ENCODE data around the gene UBE2R2.

Gene UBE2R2

DNA sequence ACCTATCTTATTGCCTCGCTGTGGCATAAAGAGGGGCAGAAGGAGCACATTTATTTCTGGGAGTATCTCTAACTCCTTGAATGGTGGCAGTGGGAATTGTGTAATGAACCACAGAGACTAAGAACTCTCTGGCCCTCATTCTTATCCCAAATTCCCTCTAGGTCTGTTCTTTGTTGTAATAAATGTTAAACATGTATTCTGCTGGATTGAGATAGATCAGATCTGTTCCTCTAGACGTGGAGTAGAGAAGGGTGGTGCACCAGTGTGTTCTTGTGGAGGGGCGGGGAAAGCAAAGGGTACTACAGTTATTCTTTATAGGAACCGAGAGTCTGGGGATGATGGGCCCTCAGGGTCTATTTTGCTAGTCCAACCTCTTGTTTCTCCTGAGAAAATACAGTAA is 90.4 kb downstream of the UBE2R2 start:
- no peak for TF ChIP-seq TAF1 (IDR thresholded peaks at IDR 0.05; ENCODE audit: borderline replicate concordance, insufficient read depth, low read length)
- TF ChIP-seq POLR2AphosphoS5 (IDR thresholded peaks at IDR 0.05; ENCODE audit: low read depth, low read length), result no peak
- no peak for TF ChIP-seq SIN3A (IDR thresholded peaks at IDR 0.05; ENCODE audit: borderline replicate concordance, insufficient read depth, low read length)
- no peak for TF ChIP-seq FOXP2 (optimal IDR thresholded peaks at IDR 0.05; ENCODE audit: borderline replicate concordance, extremely low read depth, extremely low read length, insufficient read depth)

GRCh38 chr9:33908114-33908513 is 91.2 kb downstream of the UBE2R2 start:
- TF ChIP-seq REST (IDR thresholded peaks at IDR 0.05; ENCODE audit: insufficient read depth in 1 of 2, low read depth in 2 of 2, low read length in 2 of 2), result no peak
- no peak for TF ChIP-seq POLR2AphosphoS5 (IDR thresholded peaks at IDR 0.05; ENCODE audit: low read depth, low read length)
- TF ChIP-seq SIN3A (IDR thresholded peaks at IDR 0.05; ENCODE audit: borderline replicate concordance, insufficient read depth, low read length), result no peak
- TF ChIP-seq TAF1 (IDR thresholded peaks at IDR 0.05; ENCODE audit: borderline replicate concordance, insufficient read depth, low read length), result no peak
- no peak for TF ChIP-seq FOXP2 (optimal IDR thresholded peaks at IDR 0.05; ENCODE audit: borderline replicate concordance, extremely low read depth, extremely low read length, insufficient read depth)

- TF ChIP-seq REST (IDR thresholded peaks at IDR 0.05; ENCODE audit: insufficient read depth in 1 of 2, low read depth in 2 of 2, low read length in 2 of 2), result no peak
- no peak for TF ChIP-seq TAF1 (IDR thresholded peaks at IDR 0.05; ENCODE audit: borderline replicate concordance, insufficient read depth, low read length)
- no peak for TF ChIP-seq FOXP2 (optimal IDR thresholded peaks at IDR 0.05; ENCODE audit: borderline replicate concordance, extremely low read depth, extremely low read length, insufficient read depth)
- TF ChIP-seq POLR2AphosphoS5 (IDR thresholded peaks at IDR 0.05; ENCODE audit: low read depth, low read length), result no peak
- no peak for TF ChIP-seq SIN3A (IDR thresholded peaks at IDR 0.05; ENCODE audit: borderline replicate concordance, insufficient read depth, low read length)
Measured at GRCh38 chr9:33908749-33909148, 91.8 kb downstream of the UBE2R2 start.

- TF ChIP-seq TAF1 (IDR thresholded peaks at IDR 0.05; ENCODE audit: borderline replicate concordance, insufficient read depth, low read length) (no peak), FOXP2 (optimal IDR thresholded peaks at IDR 0.05; ENCODE audit: borderline replicate concordance, extremely low read depth, extremely low read length, insufficient read depth) (no peak), POLR2AphosphoS5 (IDR thresholded peaks at IDR 0.05; ENCODE audit: low read depth, low read length) (no peak; the same call in 1 of the 2 replicates), SIN3A (IDR thresholded peaks at IDR 0.05; ENCODE audit: borderline replicate concordance, insufficient read depth, low read length) (no peak), REST (IDR thresholded peaks at IDR 0.05; ENCODE audit: insufficient read depth in 1 of 2, low read depth in 2 of 2, low read length in 2 of 2) (no peak)
Measured at GRCh38 chr9:33913541-33913940, 96.6 kb downstream of the UBE2R2 start.

GRCh38 chr9:33914887-33915628 is 98.1 kb downstream of the UBE2R2 start:
- TF ChIP-seq TAF1 (IDR thresholded peaks at IDR 0.05; ENCODE audit: borderline replicate concordance, insufficient read depth, low read length), result no peak
- no peak for TF ChIP-seq SIN3A (IDR thresholded peaks at IDR 0.05; ENCODE audit: borderline replicate concordance, insufficient read depth, low read length)
- no peak for TF ChIP-seq REST (IDR thresholded peaks at IDR 0.05; ENCODE audit: insufficient read depth in 1 of 2, low read depth in 2 of 2, low read length in 2 of 2)
- no peak for TF ChIP-seq FOXP2 (optimal IDR thresholded peaks at IDR 0.05; ENCODE audit: borderline replicate concordance, extremely low read depth, extremely low read length, insufficient read depth)
- TF ChIP-seq POLR2AphosphoS5 (IDR thresholded peaks at IDR 0.05; ENCODE audit: low read depth, low read length), result no peak
